Large intestine (tissue), 3 donors: ENCODE measurements around the gene KCTD19. TPM values are rescaled to one million over a fixed set of nuclear protein-coding genes. Genes with fewer than 3 reads are reported as not detected.

Source experiments
- DNase-seq, 2 donors: peaks; one replicate each; pipeline versions ENCODE4 v3.0.0 to v3.0.0-alpha.2; 2013
- H3K27ac ChIP-seq: one replicate; pipeline ENCODE4 v1.5.1; 2013; ENCODE audit warnings: low read length
- H3K27me3 ChIP-seq: 2 replicates; pipeline ENCODE4 v1.6.1; 2013; ENCODE audit warnings: low read length; ENCODE audit not compliant: control insufficient read depth, insufficient read depth
- H3K36me3 ChIP-seq: 2 replicates; pipeline ENCODE4 v1.6.1; 2013; ENCODE audit warnings: low read length; ENCODE audit not compliant: control insufficient read depth, insufficient read depth
- H3K4me1 ChIP-seq: one replicate; pipeline ENCODE4 v1.6.1; 2013; ENCODE audit warnings: low read length; ENCODE audit not compliant: control insufficient read depth, insufficient read depth
- H3K4me3 ChIP-seq: one replicate; pipeline ENCODE4 v1.5.1; 2013; ENCODE audit warnings: low read length
- H3K9me3 ChIP-seq: one replicate; pipeline ENCODE4 v1.6.1; 2013; ENCODE audit warnings: mild to moderate bottlenecking, low read depth, low read length, moderate library complexity; ENCODE audit not compliant: control insufficient read depth
- WGBS: methylation state at CpG from one replicate; pipeline ENCODE4 v1.1.5; 2013; ENCODE audit warnings: low lambda C conversion rate; ENCODE audit not compliant: insufficient coverage; 5-methylcytosine and 5-hydroxymethylcytosine counted together
- polyA plus RNA-seq: library from polyadenylated mRNA; unstranded; fragments of 120-200 nt; gene quantifications from one replicate; pipeline ENCODE4 v1.2.1, GENCODE V29; 2013

KCTD19 gene
- polyA plus RNA-seq, 1 donor = 0.40 TPM

- peaks cover 20% of the 10 kb centered on the region for H3K4me1 ChIP-seq
- 100% methylated on average over 1 of the region's 4 CpGs for WGBS
- H3K27ac ChIP-seq = peak overlapping the region; percentile 56
- no peak overlapping the region for H3K4me3 ChIP-seq
- DNase-seq = peak in 1 of 2 donors; percentile 44
- no peaks in the 10 kb centered on the region for H3K27me3 ChIP-seq
- H3K36me3 ChIP-seq = peaks cover 10% of the 10 kb centered on the region
- peaks cover 5% of the 10 kb centered on the region for H3K9me3 ChIP-seq
These were observed 49.1 kb downstream of the KCTD19 start for GRCh38 chr16:67277294-67277998.

DNA sequence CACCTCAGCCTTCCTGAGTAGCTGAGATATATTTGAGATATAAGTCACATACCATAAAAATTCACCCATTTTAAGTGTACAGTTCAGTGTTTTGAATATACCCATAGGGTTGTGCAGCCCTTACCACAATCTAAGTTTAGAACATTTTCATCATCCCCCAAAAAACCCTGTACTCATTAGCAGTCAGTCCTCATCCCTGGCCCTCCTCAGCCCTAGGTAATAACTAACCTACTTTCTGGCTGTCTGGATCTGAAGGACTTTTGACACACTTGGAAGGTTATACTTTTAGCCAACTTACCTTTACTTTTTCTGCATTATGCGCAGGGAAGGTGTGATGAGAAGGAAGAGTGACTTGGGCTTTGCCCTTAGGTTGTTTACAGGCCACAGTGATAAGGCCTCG is 51.2 kb downstream of the KCTD19 start:
- no peak for DNase-seq
- H3K4me1 ChIP-seq = peaks cover 20% of the 10 kb centered on the region
- H3K27ac ChIP-seq = no peak overlapping the region
- no CpG with 5 or more reads among the region's 2 CpGs for WGBS
- H3K36me3 ChIP-seq = peaks cover 10% of the 10 kb centered on the region
- H3K27me3 ChIP-seq = no peaks in the 10 kb centered on the region
- no peak overlapping the region for H3K4me3 ChIP-seq
- peaks cover 5% of the 10 kb centered on the region for H3K9me3 ChIP-seq

GRCh38 chr16:67271446-67271845 is 55.1 kb downstream of the KCTD19 start:
- Histone ChIP-seq H3K36me3 (peaks cover 2% of the 10 kb centered on the region), H3K4me1 (peaks cover 7% of the 10 kb centered on the region), H3K27ac (no peak overlapping the region), H3K27me3 (no peaks in the 10 kb centered on the region), H3K4me3 (no peak overlapping the region), H3K9me3 (no peaks in the 10 kb centered on the region)
- no peak for DNase-seq
- WGBS = no CpG with 5 or more reads among the region's 4 CpGs

GRCh38 chr16:67270931-67271338 is 55.6 kb downstream of the KCTD19 start:
- no peak for DNase-seq
- no peak overlapping the region for H3K27ac ChIP-seq
- H3K4me1 ChIP-seq = peaks cover 7% of the 10 kb centered on the region
- no peak overlapping the region for H3K4me3 ChIP-seq
- H3K27me3 ChIP-seq = peaks cover 3% of the 10 kb centered on the region
- H3K36me3 ChIP-seq = no peaks in the 10 kb centered on the region
- H3K9me3 ChIP-seq = no peaks in the 10 kb centered on the region
- 100% methylated on average over 1 of the region's 11 CpGs for WGBS

DNA sequence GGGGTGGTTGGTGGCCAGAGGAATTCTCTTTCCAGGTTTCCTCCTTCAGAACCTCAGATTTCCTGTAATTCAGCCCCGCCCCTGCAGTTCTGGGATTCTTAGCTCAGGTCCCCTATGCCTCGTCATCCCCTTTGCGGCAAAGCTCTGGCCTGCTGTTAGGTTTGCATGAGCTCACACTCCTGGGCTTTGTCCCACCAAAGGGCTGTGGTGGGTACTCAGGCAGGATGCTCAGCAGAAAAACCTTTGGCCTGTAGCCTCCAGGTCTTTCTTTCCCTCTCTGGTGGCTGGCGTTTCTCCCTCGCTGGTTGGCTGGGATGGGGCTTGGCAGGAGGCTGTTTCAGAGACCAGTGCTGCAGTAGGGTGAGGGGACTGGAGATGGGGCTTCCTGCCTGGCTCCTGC is 56.8 kb downstream of the KCTD19 start:
- Histone ChIP-seq H3K4me1 (peaks cover 7% of the 10 kb centered on the region), H3K27ac (no peak overlapping the region), H3K27me3 (peaks cover 8% of the 10 kb centered on the region), H3K9me3 (no peaks in the 10 kb centered on the region), H3K36me3 (no peaks in the 10 kb centered on the region), H3K4me3 (no peak overlapping the region)
- no CpG with 5 or more reads among the region's 5 CpGs for WGBS
- no peak for DNase-seq

DNA sequence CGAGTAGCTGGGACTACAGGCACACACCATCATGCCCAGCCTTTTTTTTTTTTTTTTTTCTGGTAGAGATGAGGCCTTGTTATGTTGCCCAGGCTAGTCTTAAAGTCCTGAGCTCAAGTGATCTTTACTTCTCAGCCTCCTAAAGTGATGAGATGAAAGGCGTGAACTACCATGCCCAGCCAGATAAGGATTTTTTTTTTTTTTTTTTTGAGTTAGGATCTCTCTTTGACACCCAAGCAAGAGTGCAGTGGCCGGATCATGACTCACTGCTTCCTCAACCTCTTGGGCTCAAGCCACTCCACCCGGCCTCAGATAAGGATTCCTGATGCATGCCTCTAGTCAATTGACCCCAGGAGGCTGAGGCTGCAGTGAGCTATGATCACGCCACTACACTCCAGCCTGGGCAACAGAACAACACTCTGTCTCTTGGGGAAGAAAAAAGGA is 58.4 kb downstream of the KCTD19 start:
- Histone ChIP-seq H3K27me3 (peaks cover 18% of the 10 kb centered on the region), H3K36me3 (no peaks in the 10 kb centered on the region), H3K4me1 (peaks cover 7% of the 10 kb centered on the region), H3K27ac (peak overlapping the region; percentile 30), H3K4me3 (no peak overlapping the region), H3K9me3 (no peaks in the 10 kb centered on the region)
- peak; percentile 86 to 87 for DNase-seq
- no CpG with 5 or more reads among the region's 5 CpGs for WGBS

GRCh38 chr16:67265834-67266233 is 60.7 kb downstream of the KCTD19 start:
- Histone ChIP-seq H3K36me3 (no peaks in the 10 kb centered on the region), H3K4me1 (peaks cover 7% of the 10 kb centered on the region), H3K27ac (no peak overlapping the region), H3K27me3 (peaks cover 18% of the 10 kb centered on the region), H3K4me3 (no peak overlapping the region), H3K9me3 (no peaks in the 10 kb centered on the region)
- WGBS = no CpG with 5 or more reads among the region's 8 CpGs
- no peak for DNase-seq

GRCh38 chr16:67264866-67265265 is 61.7 kb downstream of the KCTD19 start:
- no CpG with 5 or more reads among the region's 5 CpGs for WGBS
- Histone ChIP-seq H3K36me3 (no peaks in the 10 kb centered on the region), H3K27me3 (peaks cover 18% of the 10 kb centered on the region), H3K27ac (no peak overlapping the region), H3K4me3 (no peak overlapping the region), H3K4me1 (peaks cover 7% of the 10 kb centered on the region), H3K9me3 (no peaks in the 10 kb centered on the region)
- no peak for DNase-seq

DNA sequence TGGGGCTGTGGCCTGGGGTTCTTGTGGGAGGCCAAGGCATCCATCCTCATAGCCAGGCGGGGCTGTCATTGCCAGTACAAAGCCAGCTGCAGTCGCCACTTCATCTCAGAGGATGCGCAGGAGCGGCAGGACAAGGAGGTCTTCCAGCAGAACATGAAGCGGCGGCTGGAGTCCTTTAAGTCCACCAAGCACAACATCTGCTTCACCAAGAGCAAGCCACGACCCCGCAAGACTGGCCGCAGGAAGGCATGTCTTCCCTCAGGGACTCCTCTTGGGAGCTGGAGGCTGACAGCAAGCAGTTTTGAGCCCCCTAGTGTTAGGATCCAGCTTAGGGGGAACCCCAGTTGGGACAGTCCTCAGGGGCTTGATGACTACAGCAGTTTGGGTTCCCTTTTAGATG is 62.3 kb downstream of the KCTD19 start:
- H3K4me3 ChIP-seq = no peak overlapping the region
- no peaks in the 10 kb centered on the region for H3K36me3 ChIP-seq
- H3K27me3 ChIP-seq = peaks cover 18% of the 10 kb centered on the region

GRCh38 chr16:67263201-67263600 is 63.3 kb downstream of the KCTD19 start:
- no CpG with 5 or more reads among the region's 3 CpGs for WGBS
- H3K36me3 ChIP-seq = no peaks in the 10 kb centered on the region
- DNase-seq = no peak

More for the DNA sequence above, 62.3 kb downstream of the KCTD19 start:
- Histone ChIP-seq H3K4me1 (peaks cover 7% of the 10 kb centered on the region), H3K27ac (no peak overlapping the region), H3K9me3 (no peaks in the 10 kb centered on the region)
- no peak for DNase-seq
- WGBS = no CpG with 5 or more reads among the region's 9 CpGs

More at GRCh38 chr16:67263201-67263600, 63.3 kb downstream of the KCTD19 start:
- Histone ChIP-seq H3K27ac (no peak overlapping the region), H3K4me3 (no peak overlapping the region), H3K4me1 (peaks cover 4% of the 10 kb centered on the region), H3K9me3 (no peaks in the 10 kb centered on the region), H3K27me3 (peaks cover 18% of the 10 kb centered on the region)
